Endodermal cell (in vitro differentiated cells): ENCODE data around the gene NGFR. TPM values are rescaled to one million over a fixed set of nuclear protein-coding genes. Genes with fewer than 3 reads are reported as not detected.
A peak's percentile ranks its signal among the peaks of the same experiment; 100 is the strongest.

ENCODE experiments used
- DNase-seq: peaks from one replicate; pipeline ENCODE4 v3.0.0-alpha.2; 2017
- H3K27ac ChIP-seq: 2 replicates; pipeline ENCODE4 v1.5.1; 2013; ENCODE audit warnings: mild to moderate bottlenecking, low read depth, low read length, moderate library complexity
- H3K27me3 ChIP-seq: 2 replicates; pipeline ENCODE4 v1.6.1; 2013; ENCODE audit warnings: mild to moderate bottlenecking, low read length, moderate library complexity; ENCODE audit not compliant: insufficient read depth, control insufficient read depth, poor library complexity, severe bottlenecking
- H3K36me3 ChIP-seq: 2 replicates; pipeline ENCODE4 v1.7.0; 2013; ENCODE audit warnings: mild to moderate bottlenecking, low read length, moderate library complexity; ENCODE audit not compliant: control insufficient read depth, insufficient read depth
- H3K4me1 ChIP-seq: one replicate; pipeline ENCODE4 v1.7.0; 2013; ENCODE audit warnings: low read length; ENCODE audit not compliant: control insufficient read depth, insufficient read depth
- H3K4me3 ChIP-seq: 2 replicates; pipeline ENCODE4 v1.5.1; 2013; ENCODE audit warnings: mild to moderate bottlenecking, low read length, moderate library complexity
- H3K9ac ChIP-seq: 2 replicates; pipeline ENCODE4 v1.6.1; 2013; ENCODE audit warnings: mild to moderate bottlenecking, low read length, moderate library complexity; ENCODE audit not compliant: poor library complexity, severe bottlenecking; ENCODE audit errors: extremely low read depth
- H3K9me3 ChIP-seq: 2 replicates; pipeline ENCODE4 v1.6.1; 2013; ENCODE audit warnings: mild to moderate bottlenecking, low read length, moderate library complexity; ENCODE audit not compliant: control insufficient read depth
- H3K27ac Mint-ChIP-seq: 2 replicates; pipeline ENCODE4 v1.8.0; 2020; ENCODE audit warnings: mixed read lengths
- H3K27me3 Mint-ChIP-seq: 2 replicates; pipeline ENCODE4 v1.8.0; 2021; ENCODE audit warnings: mild to moderate bottlenecking, mixed read lengths; ENCODE audit not compliant: insufficient read depth
- H3K36me3 Mint-ChIP-seq: 2 replicates; pipeline ENCODE4 v1.8.0; 2020; ENCODE audit warnings: low read depth, mixed read lengths
- H3K4me1 Mint-ChIP-seq: 2 replicates; pipeline ENCODE4 v1.8.0; 2020; ENCODE audit warnings: mixed read lengths
- H3K4me3 Mint-ChIP-seq: 2 replicates; pipeline ENCODE4 v1.8.0; 2020; ENCODE audit warnings: mild to moderate bottlenecking, moderate library complexity, mixed read lengths
- H3K9me3 Mint-ChIP-seq: 2 replicates; pipeline ENCODE4 v1.8.0; 2020; ENCODE audit warnings: mild to moderate bottlenecking, mixed read lengths
- WGBS, 2 experiments: methylation state at CpG; one replicate each; pipeline versions ENCODE4 v1.1.5 to v1.1.7; 2013; ENCODE audit warnings: missing lambda C conversion rate in 2 of 2, mixed read lengths in 1 of 2; ENCODE audit not compliant: insufficient coverage in 1 of 2, insufficient read length in 1 of 2; 5-methylcytosine and 5-hydroxymethylcytosine counted together
- total RNA-seq, 2 donors: library from RNA; stranded (reverse); fragmentation: NEBNext Ultra II Directional in 1 of 2; extraction: Animal tissue kit (Norgen Biotek cat#: 25700) in 1 of 2; gene quantifications; 2 replicates in 1 of 2; 3 replicates in 1 of 2; pipeline ENCODE4 v1.2.1, GENCODE V29; 2021
- TF ChIP-seq, protein P1 (sequence below): fragments of 200-600 bp; sonication (generic); conservative IDR thresholded peaks from 2 replicates; pipeline ENCODE4 v1.5.0; 2021; ENCODE audit warnings: antibody characterized with exemption, mild to moderate bottlenecking

NGFR gene
- total RNA-seq, 2 donors from 2014 or later: 1.3 to 1.6 TPM

GRCh38 chr17:49554694-49555494 lies 59.8 kb downstream of the NGFR start:
- no peaks in the 10 kb centered on the region for H3K36me3 ChIP-seq
- Mint-ChIP-seq H3K36me3 (no peaks in the 10 kb centered on the region), H3K9me3 (no peaks in the 10 kb centered on the region), H3K27me3 (peaks cover 15% of the 10 kb centered on the region), H3K4me1 (no peaks in the 10 kb centered on the region), H3K27ac (no peak overlapping the region), H3K4me3 (no peak overlapping the region)
- H3K4me1 ChIP-seq: no peaks in the 10 kb centered on the region
- no peak overlapping the region for H3K27ac ChIP-seq
- DNase-seq: peak; percentile 46
- peaks cover 11% of the 10 kb centered on the region for H3K27me3 ChIP-seq
- no peak overlapping the region for H3K4me3 ChIP-seq
- TF ChIP-seq, protein P1, sequence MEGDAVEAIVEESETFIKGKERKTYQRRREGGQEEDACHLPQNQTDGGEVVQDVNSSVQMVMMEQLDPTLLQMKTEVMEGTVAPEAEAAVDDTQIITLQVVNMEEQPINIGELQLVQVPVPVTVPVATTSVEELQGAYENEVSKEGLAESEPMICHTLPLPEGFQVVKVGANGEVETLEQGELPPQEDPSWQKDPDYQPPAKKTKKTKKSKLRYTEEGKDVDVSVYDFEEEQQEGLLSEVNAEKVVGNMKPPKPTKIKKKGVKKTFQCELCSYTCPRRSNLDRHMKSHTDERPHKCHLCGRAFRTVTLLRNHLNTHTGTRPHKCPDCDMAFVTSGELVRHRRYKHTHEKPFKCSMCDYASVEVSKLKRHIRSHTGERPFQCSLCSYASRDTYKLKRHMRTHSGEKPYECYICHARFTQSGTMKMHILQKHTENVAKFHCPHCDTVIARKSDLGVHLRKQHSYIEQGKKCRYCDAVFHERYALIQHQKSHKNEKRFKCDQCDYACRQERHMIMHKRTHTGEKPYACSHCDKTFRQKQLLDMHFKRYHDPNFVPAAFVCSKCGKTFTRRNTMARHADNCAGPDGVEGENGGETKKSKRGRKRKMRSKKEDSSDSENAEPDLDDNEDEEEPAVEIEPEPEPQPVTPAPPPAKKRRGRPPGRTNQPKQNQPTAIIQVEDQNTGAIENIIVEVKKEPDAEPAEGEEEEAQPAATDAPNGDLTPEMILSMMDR: no peak
- no peaks in the 10 kb centered on the region for H3K9me3 ChIP-seq
- WGBS, 2 experiments: 90 to 97% methylated on average over 12 to 14 of the region's 14 CpGs
- H3K9ac ChIP-seq: no peak overlapping the region

- no peak for DNase-seq
- no peaks in the 10 kb centered on the region for H3K36me3 ChIP-seq
- H3K4me3 ChIP-seq: no peak overlapping the region
- 82 to 84% methylated on average over 10 to 18 of the region's 19 CpGs for WGBS, 2 experiments
- H3K9me3 ChIP-seq: no peaks in the 10 kb centered on the region
- Mint-ChIP-seq H3K4me3 (no peak overlapping the region), H3K4me1 (no peaks in the 10 kb centered on the region), H3K9me3 (no peaks in the 10 kb centered on the region), H3K27ac (no peak overlapping the region), H3K27me3 (peaks cover 17% of the 10 kb centered on the region), H3K36me3 (no peaks in the 10 kb centered on the region)
- H3K9ac ChIP-seq: no peak overlapping the region
- H3K27ac ChIP-seq: no peak overlapping the region
- H3K4me1 ChIP-seq: no peaks in the 10 kb centered on the region
- TF ChIP-seq, protein P1: no peak
- peaks cover 12% of the 10 kb centered on the region for H3K27me3 ChIP-seq
These were observed 60.6 kb downstream of the NGFR start for GRCh38 chr17:49555495-49556222.

DNA sequence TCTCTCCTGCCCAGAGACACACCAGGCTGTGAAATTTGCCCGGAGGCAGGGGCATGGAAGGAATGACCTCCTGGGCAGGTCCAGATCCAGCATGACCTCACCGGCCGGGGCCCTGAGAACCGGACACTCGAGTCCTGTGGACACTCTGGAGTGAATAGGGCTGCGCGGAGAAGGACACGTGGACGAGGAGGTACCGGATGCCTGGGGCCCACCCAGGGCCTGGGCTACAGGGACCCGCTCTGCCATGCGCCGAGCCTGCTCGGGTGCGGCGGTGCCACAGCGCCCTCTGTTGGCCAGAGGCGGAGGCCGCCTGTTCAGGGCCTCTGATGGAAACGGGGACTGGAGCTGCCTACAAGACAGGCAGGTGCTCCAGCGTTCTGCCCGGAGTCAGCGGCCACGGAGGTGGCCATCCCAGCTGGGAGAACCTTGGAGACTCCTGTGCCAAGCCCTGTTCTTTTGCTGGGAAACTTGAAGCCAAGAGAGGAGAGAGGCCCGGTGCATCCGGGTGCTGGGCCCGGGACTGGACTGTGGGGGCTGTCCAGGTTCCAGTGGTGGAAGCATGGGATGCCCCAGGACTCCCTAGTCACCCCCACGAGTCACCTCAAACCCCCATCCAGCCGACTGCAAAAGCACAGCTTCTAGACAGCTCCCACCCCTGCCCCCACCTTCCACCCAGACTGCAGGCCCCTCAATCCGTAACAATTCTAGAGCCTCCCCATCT lies 61.3 kb downstream of the NGFR start:
- Histone ChIP-seq H3K36me3 (no peaks in the 10 kb centered on the region), H3K27ac (no peak overlapping the region), H3K27me3 (peaks cover 19% of the 10 kb centered on the region), H3K4me1 (no peaks in the 10 kb centered on the region), H3K9me3 (no peaks in the 10 kb centered on the region), H3K4me3 (no peak overlapping the region), H3K9ac (no peak overlapping the region)
- Mint-ChIP-seq H3K27ac (no peak overlapping the region), H3K4me3 (no peak overlapping the region), H3K4me1 (no peaks in the 10 kb centered on the region), H3K27me3 (peaks cover 20% of the 10 kb centered on the region), H3K9me3 (no peaks in the 10 kb centered on the region), H3K36me3 (no peaks in the 10 kb centered on the region)
- WGBS, 2 experiments: 17 to 24% methylated on average over 23 to 30 of the region's 30 CpGs
- peak; percentile 99 for DNase-seq
- TF ChIP-seq, protein P1: peak; percentile 99
